ENCODE measurements around the gene PRND.
A peak's percentile ranks its signal among the peaks of the same experiment; 100 is the strongest.
"Not testable (repeated sequence)": the region's sequence is repeated elsewhere in the genome, so short reads cannot be mapped to it uniquely, and the experiment has no call there.

The PRND gene

DNA sequence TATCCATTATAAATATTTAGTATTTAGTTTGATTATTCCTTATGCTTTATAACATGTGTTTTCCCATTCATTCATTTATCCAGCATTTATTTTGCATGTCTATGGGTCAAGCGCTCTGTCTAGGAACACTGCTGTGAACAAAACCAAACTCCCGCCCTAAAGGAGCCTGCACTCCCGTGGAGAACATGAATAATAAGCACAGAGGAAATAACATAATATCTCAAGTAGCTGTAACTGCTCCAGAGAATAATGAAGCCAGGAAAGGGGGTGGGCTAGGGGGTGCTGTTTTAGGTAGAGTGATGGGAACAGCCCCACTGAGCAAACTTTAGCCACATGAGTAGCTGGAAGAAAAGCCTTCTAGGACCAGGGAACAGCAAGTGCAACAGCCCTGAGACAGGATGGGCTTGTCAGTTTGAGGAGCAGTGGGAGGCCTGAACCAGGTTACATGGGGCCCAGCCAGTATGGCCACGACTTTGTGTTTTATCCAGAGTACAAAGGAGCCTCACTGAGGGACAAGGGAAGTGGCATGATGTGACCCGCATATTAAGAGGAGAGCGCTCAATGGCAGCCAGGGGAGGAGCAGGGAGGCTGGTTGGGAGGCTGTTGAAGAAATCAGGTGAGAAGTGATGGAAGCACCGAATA, 24.4 kb upstream of the PRND start:
- H3K27me3 Mint-ChIP-seq = no peaks in the 10 kb centered on the region
- peaks cover 54% of the 10 kb centered on the region for H3K36me3 Mint-ChIP-seq (ENCODE audit: low read depth)
- H3K4me1 Mint-ChIP-seq = peaks cover 23% of the 10 kb centered on the region
- no peak overlapping the region for H3K4me3 Mint-ChIP-seq
- H3K9me3 Mint-ChIP-seq = no peaks in the 10 kb centered on the region
- ATAC-seq = no peak
- DNase-seq = no peak
- H3K27ac Mint-ChIP-seq = no peak overlapping the region

DNA sequence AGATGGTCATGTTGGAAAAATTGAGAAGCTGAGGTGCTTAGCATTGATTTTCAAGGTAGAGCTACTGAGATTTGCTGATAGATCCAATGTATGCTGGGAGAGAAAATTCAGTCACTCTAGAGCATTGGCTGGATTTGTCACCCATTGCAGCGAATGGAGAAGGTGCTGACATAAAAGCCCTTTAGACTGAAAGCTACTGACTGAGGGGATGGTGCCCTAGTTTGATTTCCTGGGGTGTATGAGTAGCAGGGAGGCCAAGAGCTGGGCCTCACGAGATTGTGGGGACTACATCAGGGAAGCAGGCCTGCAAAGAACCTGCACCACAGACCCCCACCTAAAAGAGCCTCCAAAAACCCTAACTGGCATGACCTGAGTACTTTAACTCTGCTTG, 23.9 kb upstream of the PRND start:
- no peak overlapping the region for H3K27ac Mint-ChIP-seq
- H3K4me3 Mint-ChIP-seq = no peak overlapping the region
- no peaks in the 10 kb centered on the region for H3K27me3 Mint-ChIP-seq
- ATAC-seq (no peak), DNase-seq (no peak)
- peaks cover 48% of the 10 kb centered on the region for H3K36me3 Mint-ChIP-seq (ENCODE audit: low read depth)
- no peaks in the 10 kb centered on the region for H3K9me3 Mint-ChIP-seq
- peaks cover 27% of the 10 kb centered on the region for H3K4me1 Mint-ChIP-seq

DNA sequence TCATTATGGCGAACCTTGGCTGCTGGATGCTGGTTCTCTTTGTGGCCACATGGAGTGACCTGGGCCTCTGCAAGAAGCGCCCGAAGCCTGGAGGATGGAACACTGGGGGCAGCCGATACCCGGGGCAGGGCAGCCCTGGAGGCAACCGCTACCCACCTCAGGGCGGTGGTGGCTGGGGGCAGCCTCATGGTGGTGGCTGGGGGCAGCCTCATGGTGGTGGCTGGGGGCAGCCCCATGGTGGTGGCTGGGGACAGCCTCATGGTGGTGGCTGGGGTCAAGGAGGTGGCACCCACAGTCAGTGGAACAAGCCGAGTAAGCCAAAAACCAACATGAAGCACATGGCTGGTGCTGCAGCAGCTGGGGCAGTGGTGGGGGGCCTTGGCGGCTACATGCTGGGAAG, 22.5 kb upstream of the PRND start:
- H3K27ac Mint-ChIP-seq = no peak overlapping the region
- no peak for ATAC-seq
- DNase-seq = no peak
- no peaks in the 10 kb centered on the region for H3K9me3 Mint-ChIP-seq
- no peak overlapping the region for H3K4me3 Mint-ChIP-seq
- H3K36me3 Mint-ChIP-seq (ENCODE audit: low read depth) = peaks cover 37% of the 10 kb centered on the region
- no peaks in the 10 kb centered on the region for H3K27me3 Mint-ChIP-seq
- peaks cover 29% of the 10 kb centered on the region for H3K4me1 Mint-ChIP-seq

DNA sequence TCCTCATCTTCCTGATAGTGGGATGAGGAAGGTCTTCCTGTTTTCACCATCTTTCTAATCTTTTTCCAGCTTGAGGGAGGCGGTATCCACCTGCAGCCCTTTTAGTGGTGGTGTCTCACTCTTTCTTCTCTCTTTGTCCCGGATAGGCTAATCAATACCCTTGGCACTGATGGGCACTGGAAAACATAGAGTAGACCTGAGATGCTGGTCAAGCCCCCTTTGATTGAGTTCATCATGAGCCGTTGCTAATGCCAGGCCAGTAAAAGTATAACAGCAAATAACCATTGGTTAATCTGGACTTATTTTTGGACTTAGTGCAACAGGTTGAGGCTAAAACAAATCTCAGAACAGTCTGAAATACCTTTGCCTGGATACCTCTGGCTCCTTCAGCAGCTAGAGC, 21.8 kb upstream of the PRND start:
- ATAC-seq (no peak), DNase-seq (no peak)
- Mint-ChIP-seq H3K27ac (no peak overlapping the region), H3K9me3 (no peaks in the 10 kb centered on the region), H3K4me3 (no peak overlapping the region), H3K27me3 (no peaks in the 10 kb centered on the region), H3K4me1 (peaks cover 26% of the 10 kb centered on the region), H3K36me3 (ENCODE audit: low read depth) (peaks cover 36% of the 10 kb centered on the region)

DNA sequence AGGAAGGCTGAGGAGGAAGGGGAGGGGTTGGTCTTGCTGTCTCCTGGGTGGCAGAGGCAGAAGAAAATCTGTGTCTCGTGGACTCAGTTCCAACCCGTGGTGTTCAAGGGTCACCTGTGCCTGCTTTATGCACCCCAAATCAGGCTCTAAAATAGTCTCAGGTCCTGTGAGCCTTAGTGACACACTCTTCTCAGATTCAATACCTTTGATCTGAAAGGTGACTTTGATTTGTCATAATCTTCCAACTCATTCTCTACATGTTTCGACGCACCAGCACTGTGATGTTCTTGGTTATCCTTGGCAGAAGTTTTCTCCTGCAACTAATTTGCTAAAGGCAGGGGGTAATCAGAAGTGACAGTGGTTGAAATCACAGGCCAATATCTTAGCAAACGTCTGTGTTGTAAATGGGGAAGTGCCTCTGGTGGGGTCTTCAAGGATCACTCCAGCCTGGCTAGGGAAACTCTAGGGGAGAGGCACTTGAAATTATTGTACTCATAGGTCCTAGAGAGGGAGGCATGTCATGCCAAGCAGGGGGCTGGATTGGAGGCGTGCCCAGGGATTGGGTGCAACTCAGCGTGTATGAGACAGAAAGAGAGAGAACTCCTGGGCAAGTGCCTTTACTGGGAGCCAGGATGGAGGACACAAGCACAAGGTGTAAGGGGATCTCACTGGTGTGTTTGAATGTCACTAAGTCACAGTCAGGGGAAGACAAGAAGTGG, 19.0 kb upstream of the PRND start:
- Mint-ChIP-seq H3K36me3 (ENCODE audit: low read depth) (peaks cover 18% of the 10 kb centered on the region), H3K27ac (peak overlapping the region; percentile 32), H3K4me1 (peaks cover 12% of the 10 kb centered on the region), H3K27me3 (no peaks in the 10 kb centered on the region), H3K4me3 (no peak overlapping the region), H3K9me3 (no peaks in the 10 kb centered on the region)
- DNase-seq (no peak), ATAC-seq (peak; percentile 35)

DNA sequence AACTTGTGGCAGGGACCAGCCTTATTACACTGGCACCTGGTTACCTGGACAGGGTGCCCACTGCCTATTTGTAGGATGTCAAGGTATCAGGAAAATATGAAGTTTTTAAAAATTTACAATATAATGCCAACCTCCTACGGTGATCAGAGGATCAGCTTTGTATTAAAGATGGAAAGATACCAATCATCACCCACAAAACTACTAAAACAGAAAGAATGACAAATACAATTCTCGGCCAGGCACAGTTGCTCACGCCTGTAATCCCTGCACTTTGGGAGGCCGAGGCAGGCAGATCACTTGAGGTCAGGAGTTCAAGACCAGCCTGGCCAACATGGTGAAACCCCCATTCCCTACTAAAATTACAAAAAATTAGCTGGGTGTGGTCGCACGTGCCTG, 18.4 kb upstream of the PRND start:
- Mint-ChIP-seq H3K27me3 (no peaks in the 10 kb centered on the region), H3K4me3 (no peak overlapping the region), H3K9me3 (no peaks in the 10 kb centered on the region), H3K4me1 (peaks cover 11% of the 10 kb centered on the region), H3K36me3 (ENCODE audit: low read depth) (peaks cover 15% of the 10 kb centered on the region), H3K27ac (peak overlapping the region; percentile 32)
- peak; percentile 30 for ATAC-seq
- no peak for DNase-seq

DNA sequence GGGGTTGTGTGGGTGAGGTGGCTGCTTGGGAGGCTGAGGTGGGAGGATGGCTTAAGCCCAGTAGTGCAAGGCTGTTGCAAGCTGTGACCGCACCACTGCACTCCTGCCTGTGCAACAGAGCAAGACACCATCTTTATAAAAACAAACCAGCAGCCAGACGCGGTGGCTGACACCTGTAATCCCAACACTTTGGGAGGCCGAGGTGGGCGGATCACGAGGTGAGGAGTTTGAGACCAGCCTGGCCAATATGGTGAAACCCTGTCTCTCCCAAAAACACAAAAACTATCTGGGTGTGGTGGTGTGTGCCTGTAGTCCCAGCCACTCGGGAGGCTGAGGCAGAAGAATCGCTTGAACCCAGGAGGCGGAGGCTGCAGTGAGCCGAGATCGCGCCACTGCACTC, 14.8 kb upstream of the PRND start:
- not testable (repeated sequence) for H3K27me3 Mint-ChIP-seq; H3K9me3 Mint-ChIP-seq; ATAC-seq; H3K27ac Mint-ChIP-seq; H3K36me3 Mint-ChIP-seq (ENCODE audit: low read depth); H3K4me3 Mint-ChIP-seq; DNase-seq
- H3K4me1 Mint-ChIP-seq = peaks cover 17% of the 10 kb centered on the region

DNA sequence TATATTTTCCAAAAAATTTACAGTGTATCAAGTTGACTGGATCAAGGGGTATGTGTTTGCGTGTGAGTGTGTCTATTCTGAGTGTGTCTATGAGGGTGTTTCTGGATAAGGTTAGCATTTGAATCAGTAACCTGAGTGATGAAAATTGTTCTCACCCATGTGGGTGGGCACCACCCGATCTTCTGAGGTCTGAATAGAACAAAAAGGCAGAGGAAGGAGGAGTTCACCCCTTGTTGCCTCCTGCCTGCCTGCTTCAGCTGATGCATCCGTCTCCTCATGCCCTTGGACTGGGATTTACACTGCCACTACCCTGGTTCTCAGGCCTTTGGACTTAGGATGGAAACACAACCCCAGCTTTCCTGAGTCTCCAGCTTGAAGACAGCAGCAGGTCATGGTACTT, 13.7 kb upstream of the PRND start:
- Mint-ChIP-seq H3K27me3 (no peaks in the 10 kb centered on the region), H3K36me3 (ENCODE audit: low read depth) (no peaks in the 10 kb centered on the region), H3K4me1 (peaks cover 8% of the 10 kb centered on the region), H3K27ac (no peak overlapping the region), H3K4me3 (no peak overlapping the region), H3K9me3 (no peaks in the 10 kb centered on the region)
- DNase-seq (no peak), ATAC-seq (no peak)

DNA sequence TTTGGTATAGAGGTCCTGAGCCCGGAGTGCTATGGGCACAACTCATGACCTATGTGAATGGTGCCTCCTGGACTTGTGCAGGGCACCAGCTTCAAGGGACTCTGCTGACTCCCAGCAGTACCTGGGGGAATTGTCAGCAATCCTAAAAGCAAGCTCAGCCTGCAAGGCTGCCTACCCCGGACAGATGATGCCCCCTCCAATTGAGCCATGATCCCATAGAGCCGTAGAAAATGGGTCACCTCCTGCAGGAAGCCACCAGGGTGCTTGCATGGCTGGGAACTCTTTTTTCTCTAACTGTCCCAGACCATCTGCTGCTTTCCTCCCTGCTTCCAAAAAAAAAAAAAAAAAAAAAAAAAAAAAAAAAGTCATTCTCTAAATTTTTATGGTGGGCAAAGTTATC, 12.9 kb upstream of the PRND start:
- no peak for ATAC-seq
- no peaks in the 10 kb centered on the region for H3K9me3 Mint-ChIP-seq

DNA sequence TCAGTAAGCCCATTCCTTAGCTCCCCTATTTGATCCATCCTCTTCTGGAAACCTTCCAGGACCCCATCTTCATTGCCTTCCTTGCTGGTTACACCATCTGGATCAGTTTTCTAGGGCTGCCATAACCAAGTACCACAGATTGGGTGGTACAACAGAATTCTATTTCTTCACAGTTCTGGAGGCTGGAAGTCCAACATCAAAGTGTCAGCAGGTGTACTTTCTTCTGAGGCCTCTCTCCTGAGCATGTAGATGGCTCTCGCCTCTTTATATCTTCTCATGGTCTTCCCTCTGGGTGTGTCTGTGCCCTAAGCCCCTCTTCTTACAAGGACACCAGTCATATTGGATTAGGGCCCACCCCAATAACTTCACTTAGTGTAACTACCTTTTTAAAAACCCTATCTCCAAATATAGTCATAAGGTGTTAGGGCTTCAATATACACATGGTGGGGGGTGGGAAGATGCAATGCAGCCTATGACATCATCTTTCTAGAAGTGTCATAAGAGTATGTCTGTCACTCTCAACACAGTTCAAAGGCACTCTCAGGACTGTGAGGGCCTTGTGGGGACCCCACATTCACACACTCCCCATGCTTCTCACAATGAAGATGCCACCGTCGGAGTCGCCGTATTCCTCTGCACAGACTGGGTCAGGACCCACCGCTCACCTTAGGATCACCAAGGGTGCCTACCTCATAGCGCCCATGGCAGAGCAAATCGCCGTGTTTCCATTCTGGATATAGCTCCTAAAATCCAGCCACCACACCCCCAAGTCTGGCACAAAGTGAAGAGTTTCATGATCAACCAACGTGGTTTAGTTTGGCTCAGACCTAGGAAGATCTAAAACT, 12.2 kb upstream of the PRND start:
- H3K4me1 Mint-ChIP-seq = peaks cover 6% of the 10 kb centered on the region
- no peaks in the 10 kb centered on the region for H3K27me3 Mint-ChIP-seq
- H3K9me3 Mint-ChIP-seq = no peaks in the 10 kb centered on the region
- no peak for DNase-seq
- H3K27ac Mint-ChIP-seq = no peak overlapping the region
- ATAC-seq = no peak
- no peaks in the 10 kb centered on the region for H3K36me3 Mint-ChIP-seq (ENCODE audit: low read depth)
- H3K4me3 Mint-ChIP-seq = no peak overlapping the region

More for the DNA sequence above, 12.9 kb upstream of the PRND start:
- H3K4me1 Mint-ChIP-seq = peaks cover 6% of the 10 kb centered on the region
- H3K36me3 Mint-ChIP-seq (ENCODE audit: low read depth) = no peaks in the 10 kb centered on the region
- H3K4me3 Mint-ChIP-seq = no peak overlapping the region
- no peak overlapping the region for H3K27ac Mint-ChIP-seq
- H3K27me3 Mint-ChIP-seq = no peaks in the 10 kb centered on the region
- DNase-seq = no peak

DNA sequence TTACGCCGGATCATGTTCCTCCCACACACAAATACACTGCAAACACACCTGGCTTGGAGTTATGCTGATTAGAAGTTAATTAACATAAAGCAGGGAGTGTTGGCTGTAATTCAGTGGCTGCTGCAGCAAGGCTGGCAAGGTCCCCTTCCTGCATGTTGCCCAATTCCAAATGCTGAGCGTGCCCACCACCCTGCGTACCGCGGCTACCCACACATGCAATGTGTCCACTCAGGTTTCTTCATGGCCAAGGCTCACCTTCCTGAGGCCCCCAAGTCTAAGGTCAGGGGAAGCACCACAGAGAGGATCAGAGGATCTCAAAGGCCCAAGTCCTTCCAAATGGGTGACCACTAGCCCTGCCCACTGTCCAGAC, 11.6 kb upstream of the PRND start:
- Mint-ChIP-seq H3K36me3 (ENCODE audit: low read depth) (no peaks in the 10 kb centered on the region), H3K27ac (no peak overlapping the region), H3K27me3 (no peaks in the 10 kb centered on the region), H3K4me3 (no peak overlapping the region), H3K4me1 (peaks cover 6% of the 10 kb centered on the region), H3K9me3 (no peaks in the 10 kb centered on the region)
- DNase-seq (no peak), ATAC-seq (no peak)

DNA sequence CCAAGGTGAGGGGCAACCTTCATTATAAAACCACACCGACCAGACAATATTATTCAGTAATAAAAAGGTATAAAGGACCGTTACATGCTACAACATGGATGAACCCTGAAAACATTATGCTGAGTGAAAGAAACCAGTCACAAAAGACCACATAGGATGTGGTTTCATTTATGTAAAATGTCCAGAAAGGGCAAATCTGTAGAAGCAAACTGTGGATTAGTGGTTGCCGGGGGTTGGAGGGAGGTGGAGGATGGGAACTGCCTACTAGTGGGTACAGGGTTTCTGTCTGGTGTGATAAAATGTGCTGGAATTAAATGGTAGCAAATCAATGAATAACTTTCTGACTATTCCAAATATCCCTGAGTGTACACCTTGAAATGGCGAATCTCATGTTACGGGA, 10.2 kb upstream of the PRND start:
- peak overlapping the region; percentile 11 for H3K27ac Mint-ChIP-seq
- H3K4me1 Mint-ChIP-seq = peaks cover 6% of the 10 kb centered on the region
- no peak overlapping the region for H3K4me3 Mint-ChIP-seq
- ATAC-seq (peak; percentile 46), DNase-seq (no peak)
- H3K27me3 Mint-ChIP-seq = peaks cover 2% of the 10 kb centered on the region
- no peaks in the 10 kb centered on the region for H3K9me3 Mint-ChIP-seq
- no peaks in the 10 kb centered on the region for H3K36me3 Mint-ChIP-seq (ENCODE audit: low read depth)

DNA sequence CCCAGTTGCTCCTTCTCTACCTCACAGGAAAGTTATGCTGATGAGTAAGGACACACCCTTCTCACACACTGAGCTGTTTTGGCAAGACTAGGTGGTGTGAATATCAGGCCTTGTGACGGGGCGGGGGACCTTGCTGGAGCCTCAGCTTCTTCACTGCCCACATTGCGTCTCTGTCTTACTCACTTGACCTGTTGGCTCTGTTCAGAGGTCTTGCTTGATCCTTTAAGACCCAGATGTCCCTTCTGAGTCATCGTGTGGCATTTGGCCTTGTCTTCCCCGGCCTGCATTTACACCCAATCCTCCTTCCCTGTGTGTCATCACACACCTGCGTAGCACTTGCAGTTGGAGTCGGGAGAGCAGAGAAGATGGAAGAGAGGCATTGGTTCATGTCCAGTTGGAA, 8.3 kb upstream of the PRND start:
- H3K36me3 Mint-ChIP-seq (ENCODE audit: low read depth) = no peaks in the 10 kb centered on the region
- no peak overlapping the region for H3K27ac Mint-ChIP-seq

DNA sequence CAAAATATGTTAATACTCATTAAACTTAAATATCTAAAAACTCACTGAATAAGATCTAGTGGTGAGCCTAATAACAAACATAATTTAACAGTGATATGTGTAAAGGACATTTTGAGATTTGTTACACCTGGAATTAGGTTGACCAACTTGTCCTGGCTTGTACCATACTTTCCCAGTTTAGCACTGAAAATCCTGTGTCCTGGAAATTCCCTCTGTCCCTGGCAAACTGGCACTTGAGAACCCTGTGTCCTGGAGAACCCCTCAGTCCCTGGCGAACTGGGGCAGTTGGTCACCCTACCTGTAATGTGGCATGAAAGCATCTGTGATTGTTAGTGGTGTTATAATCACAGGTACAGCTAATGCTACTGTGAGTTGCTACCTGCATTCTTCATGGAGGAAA, 6.9 kb upstream of the PRND start:
- Mint-ChIP-seq H3K4me3 (no peak overlapping the region), H3K4me1 (peaks cover 6% of the 10 kb centered on the region), H3K9me3 (no peaks in the 10 kb centered on the region), H3K36me3 (ENCODE audit: low read depth) (no peaks in the 10 kb centered on the region), H3K27ac (no peak overlapping the region), H3K27me3 (peaks cover 2% of the 10 kb centered on the region)
- ATAC-seq = no peak
- no peak for DNase-seq

More for the DNA sequence above, 8.3 kb upstream of the PRND start:
- H3K9me3 Mint-ChIP-seq = no peaks in the 10 kb centered on the region
- no peak for ATAC-seq
- peaks cover 6% of the 10 kb centered on the region for H3K4me1 Mint-ChIP-seq
- DNase-seq = no peak
- H3K27me3 Mint-ChIP-seq = peaks cover 2% of the 10 kb centered on the region
- H3K4me3 Mint-ChIP-seq = no peak overlapping the region

Measured in activated naive CD8-positive, alpha-beta T cell treated with anti-CD3 and anti-CD28 coated beads, Interleukin-2, amount 50 U/mL, for 24 hours (primary cell).